SK-N-SH (cell line): ENCODE data around the gene COL26A1. TPM values are rescaled to one million over a fixed set of nuclear protein-coding genes. Genes with fewer than 3 reads are reported as not detected.
A peak's percentile ranks its signal among the peaks of the same experiment; 100 is the strongest.

Source experiments
- CTCF ChIA-PET: fragments of 300-600, 350-600 bp; formaldehyde crosslinking; extraction: SDS; loops from one replicate; lab custom pipeline; 2021; lab: Yijun Ruan, JAX
- POLR2A ChIA-PET: fragments of 350-600 bp; sonication (Branson Sonifier 250); formaldehyde crosslinking; extraction: SDS; loops from one replicate; lab custom pipeline; 2020; ENCODE audit warnings: antibody characterized with exemption, inconsistent platforms; lab: Yijun Ruan, JAX
- DNase-seq: peaks from one replicate; pipeline ENCODE4 v3.0.0; 2012
- H2AFZ ChIP-seq: fragments of 200-600 bp; sonication (generic); 2 replicates; pipeline ENCODE4 v1.8.1; 2016; ENCODE audit warnings: antibody characterized with exemption, mild to moderate bottlenecking, low read depth
- H3F3A ChIP-seq: fragments of 200-600 bp; sonication (generic); replicated peaks from 2 replicates; pipeline ENCODE3; 2016; ENCODE audit warnings: antibody characterized with exemption, mild to moderate bottlenecking; ENCODE audit not compliant: insufficient read depth
- H3K27ac ChIP-seq, 2 experiments: fragments of 200-500 bp in 1 of 2; fragments of 200-600 bp in 1 of 2; sonication (Bioruptor generic) in 1 of 2; sonication (generic), shearing (Covaris generic) in 1 of 2; 2 replicates each; pipeline versions ENCODE4 v1.5.1 to v1.6.1; 2014 to 2016; ENCODE audit warnings: low read depth in 2 of 2, inconsistent platforms in 1 of 2, low read length in 1 of 2, mild to moderate bottlenecking in 1 of 2, mixed read lengths in 1 of 2
- H3K27me3 ChIP-seq: fragments of 200-600 bp; sonication (generic), shearing (Covaris generic); 2 replicates; pipeline ENCODE4 v1.6.1; 2016; ENCODE audit warnings: mixed run types; ENCODE audit not compliant: insufficient read depth
- H3K36me3 ChIP-seq, 2 experiments: fragments of 200-500 bp in 1 of 2; fragments of 200-600 bp in 1 of 2; sonication (Bioruptor generic) in 1 of 2; sonication (generic) in 1 of 2; replicated peaks in 1 of 2; 2 replicates each; pipeline versions ENCODE3 to v1.5.1; 2014 to 2016; ENCODE audit warnings: low read length in 1 of 2, mild to moderate bottlenecking in 1 of 2; ENCODE audit not compliant: insufficient read depth in 2 of 2, control insufficient read depth in 1 of 2
- H3K4me1 ChIP-seq, 2 experiments: fragments of 200-500 bp in 1 of 2; fragments of 200-600 bp in 1 of 2; sonication (Bioruptor generic) in 1 of 2; sonication (generic), shearing (Covaris generic) in 1 of 2; 2 replicates each; pipeline versions ENCODE4 v1.5.1 to v1.6.1; 2014 to 2016; ENCODE audit warnings: low read depth in 1 of 2, low read length in 1 of 2, mixed run types in 1 of 2; ENCODE audit not compliant: insufficient read depth in 2 of 2, control insufficient read depth in 1 of 2
- H3K4me2 ChIP-seq: fragments of 200-600 bp; sonication (generic), shearing (Covaris generic); 2 replicates; pipeline ENCODE4 v1.6.1; 2017; ENCODE audit warnings: mixed run types
- H3K4me3 ChIP-seq, 2 experiments: fragments of 200-500 bp in 1 of 2; fragments of 200-600 bp in 1 of 2; sonication (Bioruptor generic) in 1 of 2; sonication (generic), shearing (Covaris generic) in 1 of 2; 2 replicates each; pipeline versions ENCODE4 v1.5.1 to v1.8.1; 2014 to 2016; ENCODE audit warnings: low read depth in 2 of 2, inconsistent platforms in 1 of 2, low read length in 1 of 2, mild to moderate bottlenecking in 1 of 2, mixed read lengths in 1 of 2, moderate library complexity in 1 of 2
- H3K79me2 ChIP-seq: fragments of 200-600 bp; sonication (generic); 2 replicates; pipeline ENCODE4 v1.8.1; 2017; ENCODE audit warnings: mild to moderate bottlenecking; ENCODE audit not compliant: insufficient read depth
- H3K9ac ChIP-seq: fragments of 200-600 bp; sonication (generic); 2 replicates; pipeline ENCODE4 v1.6.1; 2017; ENCODE audit warnings: mixed run types
- H3K9me2 ChIP-seq: fragments of 200-600 bp; sonication (generic); 2 replicates; pipeline ENCODE4 v1.6.1; 2017; ENCODE audit warnings: mixed run types
- H3K9me3 ChIP-seq: fragments of 200-600 bp; sonication (generic); 2 replicates; pipeline ENCODE4 v1.6.1; 2017; ENCODE audit warnings: mixed run types, mild to moderate bottlenecking, moderate library complexity
- H4K20me1 ChIP-seq: fragments of 200-600 bp; sonication (generic); 2 replicates; pipeline ENCODE4 v1.6.1; 2017; ENCODE audit warnings: mild to moderate bottlenecking, mixed run types; ENCODE audit not compliant: insufficient read depth
- EP300 ChIP-seq, 2 experiments: IDR thresholded peaks; 2 replicates each; pipeline versions ENCODE4 v1.4.0 to v1.6.1; 2012; ENCODE audit warnings: borderline replicate concordance in 1 of 2, low read depth in 1 of 2, low read length in 1 of 2
- EZH2phosphoT487 ChIP-seq: fragments of 200-600 bp; sonication (generic); IDR thresholded peaks from 2 replicates; pipeline ENCODE4 v1.6.1; 2017; ENCODE audit warnings: low read depth, mixed run types, mild to moderate bottlenecking, antibody characterized with exemption, moderate library complexity, borderline replicate concordance
- FOSL2 ChIP-seq: IDR thresholded peaks from 2 replicates; pipeline ENCODE4 v1.4.0; 2012; ENCODE audit warnings: low read depth, mild to moderate bottlenecking, moderate library complexity, borderline replicate concordance
- FOXM1 ChIP-seq: IDR thresholded peaks from 2 replicates; pipeline ENCODE4 v1.4.0; 2012; ENCODE audit warnings: low read depth, mild to moderate bottlenecking
- GATA2 ChIP-seq: sonication (generic); formaldehyde crosslinking; IDR thresholded peaks from 2 replicates; pipeline ENCODE4 v1.5.0; 2020; ENCODE audit warnings: mild to moderate bottlenecking, missing genetic modification reagents
- IRF3 ChIP-seq: fragments of 150-350 bp; IDR thresholded peaks from 2 replicates; pipeline ENCODE4 v1.6.1; 2016; ENCODE audit warnings: mild to moderate bottlenecking, low read depth, low read length
- JUND ChIP-seq: IDR thresholded peaks from 2 replicates; pipeline ENCODE4 v1.4.0; 2012
- MEF2A ChIP-seq: IDR thresholded peaks from 2 replicates; pipeline ENCODE4 v1.4.0; 2012; ENCODE audit warnings: low read depth, borderline replicate concordance
- NFIC ChIP-seq: IDR thresholded peaks from 2 replicates; pipeline ENCODE4 v1.4.0; 2012; ENCODE audit warnings: borderline replicate concordance
- NRF1 ChIP-seq: IDR thresholded peaks from 2 replicates; pipeline ENCODE4 v1.6.1; 2012; ENCODE audit warnings: low read depth, mild to moderate bottlenecking, low read length
- POLR2AphosphoS5 ChIP-seq: IDR thresholded peaks from 2 replicates; pipeline ENCODE4 v1.6.1; 2012; ENCODE audit warnings: low read depth, low read length
- RXRA ChIP-seq: IDR thresholded peaks from 2 replicates; pipeline ENCODE4 v1.4.0; 2012; ENCODE audit warnings: low read depth, mild to moderate bottlenecking, borderline replicate concordance
- SIN3A ChIP-seq: IDR thresholded peaks from 2 replicates; pipeline ENCODE4 v1.6.1; 2012; ENCODE audit warnings: low read depth, mild to moderate bottlenecking, low read length, moderate library complexity, borderline replicate concordance
- SMC3 ChIP-seq: IDR thresholded peaks from 2 replicates; pipeline ENCODE4 v1.6.1; 2012; ENCODE audit warnings: low read depth, low read length, improper control_type of control experiment
- TCF12 ChIP-seq: IDR thresholded peaks from 2 replicates; pipeline ENCODE4 v1.4.0; 2012
- TEAD4 ChIP-seq: IDR thresholded peaks from 2 replicates; pipeline ENCODE4 v1.4.0; 2012; ENCODE audit warnings: mild to moderate bottlenecking, borderline replicate concordance; ENCODE audit not compliant: insufficient read depth
- YY1 ChIP-seq: IDR thresholded peaks from 2 replicates; pipeline ENCODE4 v1.4.0; 2012; ENCODE audit warnings: low read depth, mild to moderate bottlenecking
- ZBTB33 ChIP-seq: IDR thresholded peaks from 2 replicates; pipeline ENCODE4 v1.4.0; 2012; ENCODE audit warnings: low read depth, borderline replicate concordance
- WGBS: methylation state at CpG from one replicate; pipeline ENCODE4 v1.1.6; 2017; ENCODE audit warnings: low lambda C conversion rate; 5-methylcytosine and 5-hydroxymethylcytosine counted together
- polyA plus RNA-seq, 3 experiments: library from polyadenylated mRNA; depleted of rRNA; stranded (reverse); fragments of >200 nt; gene quantifications; 2 replicates each; pipeline ENCODE4 v1.2.3, GENCODE V29; 2012
- TF ChIP-seq, protein P1 (sequence below): IDR thresholded peaks from 2 replicates; pipeline ENCODE4 v1.4.0; 2012; ENCODE audit warnings: low read depth, borderline replicate concordance
- TF ChIP-seq, protein P2 (sequence below): IDR thresholded peaks from 2 replicates; pipeline ENCODE4 v1.6.1; 2012; ENCODE audit warnings: mild to moderate bottlenecking, low read depth, low read length, moderate library complexity
- TF ChIP-seq, protein P3 (sequence below): IDR thresholded peaks from 2 replicates; pipeline ENCODE4; 2012

Gene COL26A1
- polyA plus RNA-seq, 1 of the 3 experiments (the other 2 are of a cell fraction) = 0.05 TPM

DNA sequence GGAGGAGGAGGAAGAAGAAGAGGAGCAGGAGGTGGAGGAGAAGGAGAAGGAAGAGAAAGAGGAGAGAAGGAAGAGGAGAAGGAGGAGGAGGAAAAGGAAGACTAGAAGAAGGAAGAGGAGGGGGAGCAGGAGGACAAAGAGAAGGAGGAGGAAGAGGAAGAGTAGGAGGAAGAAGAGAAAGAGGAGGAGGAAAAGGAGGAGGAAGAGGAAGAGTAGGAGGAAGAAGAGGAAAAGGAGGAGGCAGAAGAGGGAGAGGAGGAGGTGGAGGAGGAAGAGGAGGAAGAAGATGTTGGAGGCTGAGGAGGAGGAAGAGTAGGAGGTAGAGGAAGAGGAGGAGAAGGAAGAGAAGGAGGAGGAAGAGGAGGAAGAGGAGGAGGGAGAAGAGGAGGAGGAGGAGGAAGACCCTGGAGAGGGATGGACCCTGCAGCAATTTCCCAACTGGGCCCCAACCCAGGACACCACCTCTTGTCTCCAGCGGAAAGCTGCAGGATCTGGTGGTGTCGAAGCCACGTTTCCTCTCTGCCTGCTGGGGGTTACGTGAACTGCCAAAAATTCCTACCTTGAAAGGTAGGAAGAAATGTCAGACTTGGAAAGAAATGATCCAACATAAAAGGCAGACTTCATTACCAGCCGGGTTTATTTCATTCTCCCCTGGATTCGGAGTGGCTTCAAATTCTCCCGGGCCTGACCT, 38.9 kb downstream of the COL26A1 start (continued):
- no peak for TF ChIP-seq SIN3A
- no peak for TF ChIP-seq SMC3
- no peak for TF ChIP-seq JUND
- TF ChIP-seq, protein P1, sequence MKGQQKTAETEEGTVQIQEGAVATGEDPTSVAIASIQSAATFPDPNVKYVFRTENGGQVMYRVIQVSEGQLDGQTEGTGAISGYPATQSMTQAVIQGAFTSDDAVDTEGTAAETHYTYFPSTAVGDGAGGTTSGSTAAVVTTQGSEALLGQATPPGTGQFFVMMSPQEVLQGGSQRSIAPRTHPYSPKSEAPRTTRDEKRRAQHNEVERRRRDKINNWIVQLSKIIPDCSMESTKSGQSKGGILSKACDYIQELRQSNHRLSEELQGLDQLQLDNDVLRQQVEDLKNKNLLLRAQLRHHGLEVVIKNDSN = no peak

GRCh38 chr7:101402081-101402779, 39.6 kb downstream of the COL26A1 start:
- Histone ChIP-seq H3K9ac (no peak overlapping the region), H3K4me3 (peak overlapping the region in 1 of 2 experiments; percentile 2; a peak in 2 of 4 replicates), H3K27me3 (peaks cover 14% of the 10 kb centered on the region; the same call in 1 of the 2 replicates), H2AFZ (no peak overlapping the region), H3K4me2 (peak overlapping the region; percentile 75), H3F3A (peaks cover 3% of the 10 kb centered on the region), H4K20me1 (no peaks in the 10 kb centered on the region), H3K27ac (no peak overlapping the region), H3K36me3 (no peaks in the 10 kb centered on the region), H3K9me2 (no peaks in the 10 kb centered on the region), H3K9me3 (no peaks in the 10 kb centered on the region), H3K4me1 (peaks cover 5 to 7% of the 10 kb centered on the region in 2 experiments; a peak in 1 of 4 replicates), H3K79me2 (no peaks in the 10 kb centered on the region)
- POLR2A ChIA-PET = no interaction called here
- WGBS = 4% methylated on average over 12 of the region's 12 CpGs
- peak; percentile 78 for DNase-seq
- CTCF ChIA-PET = interaction anchor here (1.0 to 2.5 kb wide), 6 partner anchors 9 to 119 kb away, joined by 3 to 17 read pairs (median 5); partner anchors contain the start of gene COL26A1
- TF ChIP-seq NFIC (peak; percentile 95), ZBTB33 (no peak), YY1 (no peak), NRF1 (no peak), IRF3 (no peak), SIN3A (0 out of 2 replicates have a peak, but pooled peaks have one; percentile 42), FOSL2 (no peak; the same call in 1 of the 2 replicates), EP300 (IDR thresholded peaks at IDR 0.05; ENCODE audit: borderline replicate concordance in 1 of 2, low read depth in 1 of 2, low read length in 1 of 2) (peak in 1 of 2 experiments; percentile 74; a peak in 1 of 4 replicates), RXRA (0 out of 2 replicates have a peak, but pooled peaks have one; percentile 40), TCF12 (peak; percentile 94), FOXM1 (no peak), MEF2A (no peak), GATA2 (peak; percentile 85), POLR2AphosphoS5 (peak; percentile 44; the same call in 1 of the 2 replicates), TEAD4 (peak; percentile 96), EZH2phosphoT487 (no peak)
- TF ChIP-seq, protein P2, sequence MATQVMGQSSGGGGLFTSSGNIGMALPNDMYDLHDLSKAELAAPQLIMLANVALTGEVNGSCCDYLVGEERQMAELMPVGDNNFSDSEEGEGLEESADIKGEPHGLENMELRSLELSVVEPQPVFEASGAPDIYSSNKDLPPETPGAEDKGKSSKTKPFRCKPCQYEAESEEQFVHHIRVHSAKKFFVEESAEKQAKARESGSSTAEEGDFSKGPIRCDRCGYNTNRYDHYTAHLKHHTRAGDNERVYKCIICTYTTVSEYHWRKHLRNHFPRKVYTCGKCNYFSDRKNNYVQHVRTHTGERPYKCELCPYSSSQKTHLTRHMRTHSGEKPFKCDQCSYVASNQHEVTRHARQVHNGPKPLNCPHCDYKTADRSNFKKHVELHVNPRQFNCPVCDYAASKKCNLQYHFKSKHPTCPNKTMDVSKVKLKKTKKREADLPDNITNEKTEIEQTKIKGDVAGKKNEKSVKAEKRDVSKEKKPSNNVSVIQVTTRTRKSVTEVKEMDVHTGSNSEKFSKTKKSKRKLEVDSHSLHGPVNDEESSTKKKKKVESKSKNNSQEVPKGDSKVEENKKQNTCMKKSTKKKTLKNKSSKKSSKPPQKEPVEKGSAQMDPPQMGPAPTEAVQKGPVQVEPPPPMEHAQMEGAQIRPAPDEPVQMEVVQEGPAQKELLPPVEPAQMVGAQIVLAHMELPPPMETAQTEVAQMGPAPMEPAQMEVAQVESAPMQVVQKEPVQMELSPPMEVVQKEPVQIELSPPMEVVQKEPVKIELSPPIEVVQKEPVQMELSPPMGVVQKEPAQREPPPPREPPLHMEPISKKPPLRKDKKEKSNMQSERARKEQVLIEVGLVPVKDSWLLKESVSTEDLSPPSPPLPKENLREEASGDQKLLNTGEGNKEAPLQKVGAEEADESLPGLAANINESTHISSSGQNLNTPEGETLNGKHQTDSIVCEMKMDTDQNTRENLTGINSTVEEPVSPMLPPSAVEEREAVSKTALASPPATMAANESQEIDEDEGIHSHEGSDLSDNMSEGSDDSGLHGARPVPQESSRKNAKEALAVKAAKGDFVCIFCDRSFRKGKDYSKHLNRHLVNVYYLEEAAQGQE = peak; percentile 54; the same call in 1 of the 2 replicates
- TF ChIP-seq, protein P3, sequence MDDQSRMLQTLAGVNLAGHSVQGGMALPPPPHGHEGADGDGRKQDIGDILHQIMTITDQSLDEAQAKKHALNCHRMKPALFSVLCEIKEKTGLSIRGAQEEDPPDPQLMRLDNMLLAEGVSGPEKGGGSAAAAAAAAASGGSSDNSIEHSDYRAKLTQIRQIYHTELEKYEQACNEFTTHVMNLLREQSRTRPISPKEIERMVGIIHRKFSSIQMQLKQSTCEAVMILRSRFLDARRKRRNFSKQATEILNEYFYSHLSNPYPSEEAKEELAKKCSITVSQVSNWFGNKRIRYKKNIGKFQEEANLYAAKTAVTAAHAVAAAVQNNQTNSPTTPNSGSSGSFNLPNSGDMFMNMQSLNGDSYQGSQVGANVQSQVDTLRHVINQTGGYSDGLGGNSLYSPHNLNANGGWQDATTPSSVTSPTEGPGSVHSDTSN = peak; percentile 72
